ENCODE data around the gene MAP4. TPM values are rescaled to one million over a fixed set of nuclear protein-coding genes. Genes with fewer than 3 reads are reported as not detected.

The MAP4 gene
- polyA plus RNA-seq, 3 donors: 6.2 to 24.1 (median 18.4) TPM

- H3K4me3 ChIP-seq (replicated peaks in 1 of 3; ENCODE audit: low read depth in 2 of 3, low read length in 3 of 3): no peak overlapping the region
- intact Hi-C loops (cut with micrococcal nuclease): no loop called here
- 90% methylated on average over 6 of the region's 10 CpGs for WGBS (ENCODE audit: insufficient coverage)
- no peaks in the 10 kb centered on the region for H3K4me1 ChIP-seq (ENCODE audit: control insufficient read depth in 1 of 2, insufficient read depth in 2 of 2, low read length in 2 of 2)
- no peak overlapping the region for H3K4me2 ChIP-seq (replicated peaks; ENCODE audit: extremely low read depth, low read length, poor library complexity, severe bottlenecking)
- no peak overlapping the region for H3K9ac ChIP-seq (ENCODE audit: insufficient read depth, low read length, poor library complexity, severe bottlenecking)
- Mint-ChIP-seq H3K27me3 (ENCODE audit: low read depth in 3 of 3) (peaks cover 0 to 4% (median 0%) of the 10 kb centered on the region in 3 donors), H3K4me3 (no peak overlapping the region), H3K9me3 (no peaks in the 10 kb centered on the region), H3K27ac (no peak overlapping the region), H3K4me1 (peaks cover 4% of the 10 kb centered on the region), H3K36me3 (peaks cover 2 to 7% of the 10 kb centered on the region in 2 donors)
- TF ChIP-seq CTCF (IDR thresholded peaks at IDR 0.05): no peak
- no peaks in the 10 kb centered on the region for H3K36me3 ChIP-seq (replicated peaks in 1 of 2; ENCODE audit: control insufficient read depth in 1 of 2, insufficient read depth in 2 of 2, low read length in 2 of 2)
- H4K20me1 ChIP-seq (ENCODE audit: insufficient read depth, low read length): peaks cover 16% of the 10 kb centered on the region
- no peaks in the 10 kb centered on the region for H3K9me3 ChIP-seq (replicated peaks in 1 of 2; ENCODE audit: control insufficient read depth in 1 of 2, insufficient read depth in 1 of 2, low read length in 2 of 2)
- no peaks in the 10 kb centered on the region for H3K27me3 ChIP-seq (ENCODE audit: control insufficient read depth in 2 of 2, insufficient read depth in 2 of 2, low read length in 2 of 2)
- H2AFZ ChIP-seq (ENCODE audit: insufficient read depth, low read depth, low read length, poor library complexity, severe bottlenecking): no peak overlapping the region
- peaks cover 18% of the 10 kb centered on the region for H3K79me2 ChIP-seq (ENCODE audit: insufficient read depth, low read length)
- H3K27ac ChIP-seq (ENCODE audit: low read depth in 1 of 2, low read length in 2 of 2): no peak overlapping the region
- no peak for DNase-seq
These were observed 11.0 kb upstream of the MAP4 start for GRCh38 chr3:48026951-48027908.

GRCh38 chr3:48026098-48026497 is 9.9 kb upstream of the MAP4 start:
- peaks cover 16% of the 10 kb centered on the region for H4K20me1 ChIP-seq (ENCODE audit: insufficient read depth, low read length)
- H3K4me2 ChIP-seq (replicated peaks; ENCODE audit: extremely low read depth, low read length, poor library complexity, severe bottlenecking): no peak overlapping the region
- H2AFZ ChIP-seq (ENCODE audit: insufficient read depth, low read depth, low read length, poor library complexity, severe bottlenecking): no peak overlapping the region
- H3K4me3 ChIP-seq (replicated peaks in 1 of 3; ENCODE audit: low read depth in 2 of 3, low read length in 3 of 3): no peak overlapping the region
- Mint-ChIP-seq H3K36me3 (peaks cover 2 to 12% of the 10 kb centered on the region in 2 donors), H3K27me3 (ENCODE audit: low read depth in 3 of 3) (peaks cover 0 to 4% (median 0%) of the 10 kb centered on the region in 3 donors), H3K4me1 (peaks cover 4% of the 10 kb centered on the region), H3K27ac (no peak overlapping the region), H3K9me3 (no peaks in the 10 kb centered on the region), H3K4me3 (no peak overlapping the region)
- peaks cover 18% of the 10 kb centered on the region for H3K79me2 ChIP-seq (ENCODE audit: insufficient read depth, low read length)
- no peak overlapping the region for H3K9ac ChIP-seq (ENCODE audit: insufficient read depth, low read length, poor library complexity, severe bottlenecking)
- TF ChIP-seq CTCF (IDR thresholded peaks at IDR 0.05): no peak
- no CpG with 5 or more reads among the region's 2 CpGs for WGBS (ENCODE audit: insufficient coverage)
- no peaks in the 10 kb centered on the region for H3K36me3 ChIP-seq (replicated peaks in 1 of 2; ENCODE audit: control insufficient read depth in 1 of 2, insufficient read depth in 2 of 2, low read length in 2 of 2)
- intact Hi-C loops (cut with micrococcal nuclease): no loop called here
- H3K9me3 ChIP-seq (replicated peaks in 1 of 2; ENCODE audit: control insufficient read depth in 1 of 2, insufficient read depth in 1 of 2, low read length in 2 of 2): no peaks in the 10 kb centered on the region
- no peak overlapping the region for H3K27ac ChIP-seq (ENCODE audit: low read depth in 1 of 2, low read length in 2 of 2)
- DNase-seq: no peak
- H3K27me3 ChIP-seq (ENCODE audit: control insufficient read depth in 2 of 2, insufficient read depth in 2 of 2, low read length in 2 of 2): no peaks in the 10 kb centered on the region
- H3K4me1 ChIP-seq (ENCODE audit: control insufficient read depth in 1 of 2, insufficient read depth in 2 of 2, low read length in 2 of 2): no peaks in the 10 kb centered on the region

All from CD14-positive monocyte (primary cell).